ENCODE measurements around the gene SLC7A7.
A peak's percentile ranks its signal among the peaks of the same experiment; 100 is the strongest.
"Not testable (repeated sequence)": the region's sequence is repeated elsewhere in the genome, so short reads cannot be mapped to it uniquely, and the experiment has no call there.

The SLC7A7 gene

DNA sequence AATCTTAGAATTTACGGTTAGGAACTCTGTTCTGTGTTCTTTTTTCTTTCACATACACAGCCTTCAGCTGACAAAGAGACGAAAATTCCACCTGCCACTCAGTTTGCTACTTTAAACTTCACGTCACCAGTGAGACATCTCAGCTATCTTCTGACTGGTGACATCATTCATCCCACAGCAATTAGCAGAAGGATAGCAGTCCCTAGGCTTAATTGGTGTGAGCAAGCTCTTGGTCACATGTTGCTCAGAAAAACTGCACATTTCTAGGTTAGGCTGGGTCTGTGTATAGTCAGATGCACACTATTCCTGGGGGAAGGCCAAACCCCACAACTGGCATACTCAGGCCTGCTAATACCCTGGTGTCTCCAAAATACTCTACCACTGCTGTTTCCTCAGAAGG is 23.9 kb downstream of the SLC7A7 start:
- DNase-seq (ENCODE audit: low read depth) = no peak

GRCh38 chr14:22786685-22787084 is 28.6 kb downstream of the SLC7A7 start:
- DNase-seq (ENCODE audit: low read depth) = no peak

GRCh38 chr14:22781301-22781991 is 33.8 kb downstream of the SLC7A7 start:
- DNase-seq (ENCODE audit: low read depth) = peak; percentile 76

- no peak for DNase-seq (ENCODE audit: low read depth)
Measured at GRCh38 chr14:22780941-22781300, 34.3 kb downstream of the SLC7A7 start.

GRCh38 chr14:22780105-22780679 is 35.0 kb downstream of the SLC7A7 start:
- DNase-seq (ENCODE audit: low read depth) = no peak

DNA sequence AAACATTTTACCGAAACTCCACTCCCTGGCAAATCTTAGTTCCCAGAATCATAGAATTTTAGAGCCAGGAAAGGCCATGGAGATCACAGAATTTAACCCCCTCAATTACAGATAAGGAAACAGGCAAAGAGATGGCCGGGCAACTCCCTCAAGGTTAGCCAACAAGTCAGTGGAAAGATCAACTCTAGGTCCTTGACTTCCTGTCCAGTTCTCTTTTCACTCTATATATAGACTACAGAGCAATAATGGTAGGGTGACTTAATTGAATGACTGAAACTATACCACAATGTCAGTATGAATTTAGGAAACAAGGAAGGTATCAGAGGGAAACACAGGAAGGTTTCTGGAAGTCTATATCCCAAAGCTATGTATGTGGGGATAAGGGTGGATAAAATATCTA is 37.2 kb downstream of the SLC7A7 start:
- no peak for DNase-seq (ENCODE audit: low read depth)

DNA sequence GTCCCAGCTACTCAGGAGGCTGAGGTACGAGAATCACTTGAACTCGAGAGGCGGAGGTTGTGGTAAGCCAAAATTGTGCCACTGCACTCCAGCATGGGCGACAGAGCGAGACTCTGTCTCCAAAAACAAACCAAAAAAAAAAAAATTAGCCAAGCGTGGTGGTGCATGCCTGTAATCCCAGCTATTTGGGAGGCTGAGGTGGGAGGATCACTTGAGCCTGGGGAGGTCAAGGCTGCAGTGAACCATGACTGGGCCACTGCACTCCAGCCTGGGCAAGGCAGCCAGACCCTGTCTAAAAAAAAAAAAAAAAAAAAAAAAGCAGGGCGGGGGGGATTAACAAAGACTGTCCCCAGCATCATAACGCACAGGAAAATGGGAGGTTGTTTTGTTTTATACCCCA is 38.4 kb downstream of the SLC7A7 start:
- not testable (repeated sequence) for DNase-seq (ENCODE audit: low read depth)

GRCh38 chr14:22776215-22776614 is 39.0 kb downstream of the SLC7A7 start:
- DNase-seq (ENCODE audit: low read depth) = no peak

DNA sequence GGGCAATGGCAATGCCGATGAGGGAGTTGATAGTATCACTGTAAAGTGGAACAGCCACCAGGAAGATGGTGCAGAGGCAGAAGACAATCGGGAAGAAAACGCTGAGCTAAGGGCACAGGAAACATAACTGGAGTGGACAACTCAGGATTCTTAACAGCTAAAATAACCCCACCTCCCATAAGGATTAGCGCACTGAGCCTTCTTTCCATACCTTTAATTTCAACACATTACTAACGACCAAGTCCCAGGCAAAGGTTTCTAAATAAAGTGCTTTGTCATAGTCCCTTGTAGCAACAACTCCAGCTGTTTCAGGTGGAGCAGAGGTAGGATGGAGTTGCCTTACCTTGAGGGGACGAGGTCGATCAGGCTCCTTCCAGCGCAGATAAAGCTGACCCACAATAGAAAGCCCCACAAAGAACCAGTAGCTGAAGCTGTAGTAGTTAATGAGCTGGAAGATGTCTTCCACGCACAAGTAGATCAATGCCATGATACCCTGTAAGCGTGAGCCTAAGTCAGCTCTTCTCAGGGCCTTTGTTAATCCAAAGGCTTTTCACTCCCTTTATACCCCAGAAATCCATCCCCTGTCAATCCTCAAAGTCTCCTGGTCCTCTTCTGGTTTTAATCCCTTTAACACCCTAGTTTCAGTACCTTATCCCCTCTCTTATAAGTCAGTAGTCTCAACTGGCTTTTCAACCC is 41.1 kb downstream of the SLC7A7 start:
- no peak for DNase-seq (ENCODE audit: low read depth)

DNA sequence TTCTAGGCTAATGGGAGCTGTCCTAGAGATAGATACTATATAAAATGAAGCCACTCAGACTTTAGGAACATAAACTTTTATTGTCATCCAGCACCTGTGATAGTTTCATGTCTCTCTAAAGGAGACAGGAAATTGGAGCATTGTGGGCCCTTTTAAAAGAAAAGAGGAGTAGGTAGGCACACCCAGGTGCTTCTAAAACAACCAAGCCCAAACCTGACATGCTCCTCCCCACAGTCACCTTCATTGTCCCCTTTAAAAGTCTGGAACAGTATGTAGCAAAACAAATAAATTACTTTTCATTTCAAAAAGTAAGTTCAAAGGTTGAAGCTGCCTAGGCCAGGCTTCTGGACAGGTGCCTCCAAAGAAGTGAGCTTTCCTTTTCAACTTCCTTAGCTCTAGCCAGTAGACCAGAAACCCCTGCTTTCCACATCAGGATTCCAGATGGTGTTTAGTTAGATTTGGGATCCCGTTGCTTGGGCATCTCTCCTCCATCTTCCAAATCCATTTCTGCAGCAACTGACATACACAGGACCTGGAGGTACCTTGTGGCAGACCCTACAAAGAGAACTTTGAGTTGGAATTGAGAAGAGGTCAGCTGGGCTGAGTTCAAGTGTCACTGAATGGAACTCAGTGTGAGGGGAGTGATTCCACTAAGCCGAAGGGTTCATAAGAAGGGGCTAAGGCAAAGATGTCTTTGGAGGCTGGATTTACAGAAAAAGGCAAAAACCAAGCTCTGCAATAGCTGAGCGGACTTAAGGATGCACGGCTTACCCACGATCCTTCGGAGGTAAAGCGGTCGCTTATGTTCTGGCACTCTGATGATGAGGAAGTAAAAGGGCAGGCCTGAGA is 41.8 kb downstream of the SLC7A7 start:
- DNase-seq (ENCODE audit: low read depth) = no peak

DNA sequence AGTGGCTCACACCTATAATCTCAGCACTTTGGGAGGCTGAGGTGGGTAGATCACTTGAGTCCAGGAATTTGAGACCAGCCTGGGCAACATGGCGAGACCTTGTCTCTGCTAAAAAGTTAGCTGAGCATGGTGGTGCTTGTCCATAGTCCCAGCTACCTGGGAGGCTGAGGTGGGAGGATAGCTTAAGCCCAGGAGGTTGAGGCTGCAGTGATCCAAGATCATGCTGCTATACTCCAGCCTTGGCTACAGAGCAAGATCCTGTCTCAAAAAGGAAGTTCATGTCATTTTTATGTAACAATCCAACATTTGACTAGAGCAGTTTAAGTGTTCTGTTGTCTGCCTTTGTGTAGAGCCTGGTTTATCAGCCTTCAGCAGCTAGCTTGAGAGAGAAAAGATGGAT is 42.5 kb downstream of the SLC7A7 start:
- no peak for DNase-seq (ENCODE audit: low read depth)

- no peak for DNase-seq (ENCODE audit: low read depth)
Measured at GRCh38 chr14:22770481-22771187, 44.6 kb downstream of the SLC7A7 start.

- no peak for DNase-seq (ENCODE audit: low read depth)
Measured at GRCh38 chr14:22769369-22769768, 45.9 kb downstream of the SLC7A7 start.

GRCh38 chr14:22768947-22769346 is 46.3 kb downstream of the SLC7A7 start:
- no peak for DNase-seq (ENCODE audit: low read depth)

DNA sequence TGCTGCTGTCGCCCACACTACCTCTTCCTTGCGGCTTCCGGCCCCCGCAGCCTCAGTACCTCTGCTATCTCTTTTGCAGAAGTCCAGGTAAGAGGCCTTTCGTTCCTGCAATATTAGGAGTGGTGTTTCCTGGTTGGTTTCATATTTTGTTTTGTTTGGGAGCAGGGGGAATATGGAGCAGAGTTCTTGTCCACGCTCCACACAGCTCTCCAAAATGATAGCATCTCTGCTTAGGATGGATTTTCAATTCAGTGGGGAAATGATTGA is 48.0 kb downstream of the SLC7A7 start:
- no peak for DNase-seq (ENCODE audit: low read depth)

DNA sequence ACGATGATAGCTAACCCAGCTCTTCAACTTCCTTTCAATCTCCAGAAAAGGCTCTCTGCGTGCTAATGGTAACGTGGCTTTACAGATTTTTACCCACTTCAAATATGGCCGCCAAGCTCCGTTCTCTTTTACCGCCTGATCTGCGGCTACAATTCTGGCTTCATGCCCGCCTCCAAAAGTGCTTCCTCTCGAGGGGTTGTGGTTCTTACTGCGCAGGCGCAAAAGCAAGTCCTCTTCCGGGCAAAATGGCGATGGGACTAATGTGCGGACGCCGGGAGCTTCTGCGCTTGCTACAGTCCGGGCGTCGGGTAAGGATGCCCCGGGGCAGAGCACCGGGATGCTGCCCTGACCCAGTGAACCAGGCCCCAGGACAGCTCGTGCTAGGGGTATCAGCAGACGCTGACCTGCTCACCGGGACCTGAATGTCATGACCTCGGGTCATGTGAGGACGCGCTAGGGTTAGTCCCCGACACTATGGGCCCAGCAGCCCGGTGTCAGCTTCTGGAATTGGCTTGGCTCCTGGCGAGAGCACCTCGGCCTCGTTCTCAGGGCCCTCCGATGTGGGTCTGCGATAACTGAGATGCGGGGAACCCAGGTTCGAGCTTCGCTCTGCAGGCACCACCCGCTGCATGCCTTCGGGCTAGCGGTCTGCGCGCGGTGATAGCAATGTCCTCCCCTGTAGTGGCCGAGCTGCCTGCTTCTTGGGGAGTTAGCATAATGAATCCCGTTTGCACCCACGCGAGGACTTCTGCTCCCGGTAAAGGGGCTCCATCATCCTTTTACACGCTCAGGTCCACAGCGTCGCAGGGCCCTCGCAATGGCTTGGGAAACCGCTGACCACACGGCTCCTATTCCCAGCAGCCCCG is 48.5 kb downstream of the SLC7A7 start, which contains the start of gene OXA1L:
OXA1L (plus strand) TSS at position 232 of the 866 bp plus-strand sequence; CDS start at position 246, 14 bp downstream.
- peak; percentile 75 for DNase-seq (ENCODE audit: low read depth)

GRCh38 chr14:22764382-22764781 is 50.9 kb downstream of the SLC7A7 start:
- no peak for DNase-seq (ENCODE audit: low read depth)

- no peak for DNase-seq (ENCODE audit: low read depth)
Measured at GRCh38 chr14:22761734-22762133, 53.5 kb downstream of the SLC7A7 start.

GRCh38 chr14:22757972-22758650 is 57.1 kb downstream of the SLC7A7 start:
- DNase-seq (ENCODE audit: low read depth) = not testable (repeated sequence)

DNA sequence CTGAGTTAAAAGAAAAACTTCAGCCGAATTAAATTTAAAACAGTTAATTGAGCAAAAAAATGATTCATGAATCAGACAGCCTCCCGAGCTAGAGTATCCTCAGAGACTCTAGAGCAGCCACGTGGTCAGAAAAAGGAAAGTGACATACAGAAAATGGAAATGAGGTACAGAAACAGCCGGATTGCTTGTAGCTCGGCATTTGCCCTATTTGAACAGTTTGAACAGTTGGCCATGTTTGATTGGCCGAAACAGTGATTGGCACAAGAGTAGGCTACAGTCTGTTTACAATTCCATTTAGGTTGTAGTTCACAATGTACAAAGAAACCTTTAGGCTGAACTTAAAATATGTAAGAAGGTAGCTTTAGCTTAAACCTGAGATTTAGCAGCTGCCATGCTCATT is 61.6 kb downstream of the SLC7A7 start:
- no peak for DNase-seq (ENCODE audit: low read depth)

DNA sequence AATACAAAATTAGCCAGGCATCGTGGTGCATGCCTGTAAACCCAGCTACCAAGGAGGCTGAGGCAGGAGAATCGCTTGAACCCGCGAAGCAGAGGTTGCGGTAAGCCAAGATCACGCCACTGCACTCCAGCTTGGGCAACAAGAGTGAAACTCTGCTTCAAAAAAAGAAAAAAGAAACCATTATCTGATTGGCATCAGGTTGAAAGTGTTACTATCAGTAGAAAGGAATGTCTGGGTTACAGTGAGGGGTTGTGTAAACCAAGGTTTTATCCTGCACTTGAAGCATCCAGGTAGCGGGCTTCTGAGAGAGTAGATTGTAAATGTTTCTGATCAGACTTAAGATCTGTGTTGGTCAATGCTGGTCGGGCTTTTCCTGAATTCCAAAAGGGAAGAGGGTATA is 62.8 kb downstream of the SLC7A7 start:
- DNase-seq (ENCODE audit: low read depth) = no peak

Data from CMK (cell line).